Measurements from ENCODE around the gene ZNF771.

The ZNF771 gene

DNA sequence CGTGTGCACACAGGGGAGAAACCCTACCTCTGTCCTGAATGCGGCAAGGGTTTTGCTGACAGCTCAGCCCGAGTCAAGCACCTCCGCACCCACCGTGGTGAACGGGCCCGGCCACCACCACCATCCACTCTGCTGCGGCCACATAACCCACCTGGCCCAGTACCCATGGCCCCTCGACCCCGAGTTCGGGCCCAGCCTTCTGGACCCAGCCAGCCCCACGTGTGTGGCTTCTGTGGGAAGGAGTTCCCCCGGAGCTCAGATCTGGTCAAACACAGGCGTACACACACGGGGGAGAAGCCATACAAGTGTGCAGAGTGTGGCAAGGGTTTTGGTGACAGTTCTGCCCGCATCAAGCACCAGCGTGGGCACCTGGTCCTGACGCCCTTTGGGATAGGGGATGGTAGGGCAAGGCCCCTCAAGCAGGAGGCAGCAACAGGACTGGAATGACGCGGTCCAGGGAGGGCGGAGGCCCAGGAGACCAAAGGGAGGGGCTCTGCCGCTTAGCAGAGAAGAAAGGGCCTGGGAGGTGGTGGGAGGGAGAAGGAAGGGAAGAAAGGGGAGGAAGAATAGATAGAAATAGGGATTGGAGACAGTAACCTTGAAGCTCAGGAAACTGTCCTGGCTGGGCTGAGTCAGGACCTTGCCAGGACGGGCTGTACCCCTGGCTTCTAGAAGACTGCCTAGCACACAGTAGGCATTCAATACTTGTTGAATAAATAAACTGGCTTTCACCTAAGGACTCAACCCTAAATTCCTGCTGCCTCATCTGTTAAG is 8.6 kb upstream of the ZNF771 start:
- no peak for DNase-seq (ENCODE audit: low read depth in 2 of 2)

DNA sequence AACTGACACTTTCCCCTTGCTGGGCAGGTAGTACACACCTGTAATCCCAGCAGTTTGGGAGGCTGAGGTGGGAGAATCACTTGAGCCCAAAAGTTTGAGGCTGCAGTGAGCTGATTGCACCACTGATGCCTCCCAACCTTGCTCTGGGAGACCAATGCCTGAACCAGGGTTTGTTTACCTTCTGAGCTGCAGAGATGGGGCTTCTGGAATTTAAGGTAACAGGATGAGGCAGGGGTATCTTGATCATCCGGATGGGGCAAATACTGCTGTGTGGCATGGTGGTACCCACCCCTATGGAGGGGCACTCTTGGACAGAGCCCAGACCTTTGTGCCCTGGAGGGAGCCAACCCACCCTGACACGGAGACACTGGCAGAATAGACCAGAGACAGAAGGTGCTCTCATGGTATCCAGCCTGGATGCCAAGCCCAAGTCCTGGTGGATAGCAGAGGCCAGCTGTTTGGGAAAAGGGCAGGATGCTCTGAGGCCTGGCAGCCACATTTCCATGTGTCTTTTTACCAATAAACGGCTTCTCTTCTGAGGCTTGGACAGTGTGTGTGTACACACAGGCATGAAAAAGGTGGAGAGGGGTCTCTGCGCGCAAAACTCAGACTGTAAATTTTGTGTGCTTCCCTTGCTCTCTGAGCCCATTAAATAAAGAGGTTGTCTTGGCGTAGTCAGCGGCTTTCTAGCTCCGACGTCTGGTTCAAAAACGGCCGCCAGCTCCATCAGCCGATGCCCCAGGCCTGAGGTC is 7.8 kb upstream of the ZNF771 start:
- no peak for DNase-seq (ENCODE audit: low read depth in 2 of 2)

DNA sequence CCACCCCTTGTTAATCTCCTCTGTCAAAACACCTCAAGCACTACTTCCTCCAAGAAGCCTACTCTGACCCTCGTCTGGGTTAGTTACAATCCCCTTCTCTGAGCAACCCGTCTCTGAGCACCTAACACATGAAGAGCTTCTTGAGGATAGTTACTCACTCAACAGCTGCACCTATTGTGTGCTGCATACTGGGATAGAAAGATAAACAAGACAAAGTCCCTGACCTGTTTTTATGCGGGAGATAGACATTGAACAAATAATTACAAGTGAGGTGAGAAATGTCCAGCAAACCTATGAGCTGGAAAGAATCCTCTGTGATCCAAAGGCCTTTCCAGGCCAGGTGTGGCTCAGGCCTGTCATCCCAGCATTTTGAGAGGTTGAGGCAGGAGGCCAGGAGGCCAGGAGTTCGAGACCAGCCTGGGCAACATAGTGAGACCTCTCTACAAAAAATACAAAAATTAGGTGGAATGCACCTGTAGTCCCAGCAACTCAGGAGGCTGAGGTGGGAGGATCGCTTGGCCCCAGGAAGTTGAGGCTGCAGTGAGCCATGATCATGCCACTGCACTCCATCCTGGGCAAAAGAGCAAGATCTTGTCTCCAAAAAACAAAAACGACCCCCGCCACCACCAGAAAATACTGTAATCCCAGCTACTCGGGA is 5.5 kb upstream of the ZNF771 start:
- DNase-seq (ENCODE audit: low read depth in 2 of 2): no peak

DNA sequence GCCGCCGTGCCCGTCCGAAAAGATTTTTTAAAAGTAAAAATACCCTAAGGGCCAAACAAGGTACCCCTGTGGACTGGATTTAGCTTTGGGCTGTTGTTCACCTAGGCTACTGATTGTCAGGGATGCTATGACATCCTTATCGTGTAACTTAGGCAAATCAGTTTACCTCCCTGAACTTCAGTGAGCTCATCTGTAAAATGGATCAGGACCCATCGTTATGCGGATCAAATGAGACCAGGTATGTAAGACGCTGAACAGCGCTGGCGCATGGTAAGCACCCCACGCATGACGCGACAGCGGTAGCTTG is 658 bp upstream of the ZNF771 start:
- DNase-seq (ENCODE audit: low read depth in 2 of 2): no peak

DNA sequence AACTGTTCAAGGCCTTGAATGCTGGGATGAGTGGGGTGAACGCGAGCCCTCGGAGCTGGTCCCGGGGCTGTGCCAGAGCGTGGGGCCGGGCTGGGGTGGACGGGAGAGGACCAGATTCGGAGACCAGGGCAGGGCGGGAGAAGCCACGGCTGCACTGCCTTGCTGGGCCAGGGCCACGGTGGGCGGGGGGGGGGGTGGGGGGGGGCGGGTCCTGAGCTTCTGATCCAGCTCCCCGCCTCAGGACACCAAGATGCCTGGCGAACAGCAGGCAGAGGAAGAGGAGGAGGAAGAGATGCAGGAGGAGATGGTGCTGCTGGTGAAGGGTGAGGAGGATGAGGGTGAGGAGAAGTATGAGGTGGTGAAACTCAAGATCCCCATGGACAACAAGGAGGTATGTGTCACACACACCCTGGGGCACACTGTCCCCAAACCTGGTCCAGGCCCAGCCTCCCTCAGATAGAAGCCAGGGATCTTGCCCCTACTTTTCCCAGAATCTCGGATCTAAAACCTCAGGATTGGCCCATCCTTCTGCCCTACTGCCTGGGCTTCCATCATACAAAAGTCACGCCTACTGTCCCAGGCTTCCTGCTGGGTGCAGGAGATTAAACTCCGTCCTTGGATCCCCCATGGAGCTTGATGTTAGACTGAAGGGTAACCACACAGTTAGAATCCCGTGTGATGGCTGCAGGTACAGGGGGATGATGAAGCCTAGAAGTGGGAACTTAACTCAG is 563 bp downstream of the ZNF771 start:
- no peak for DNase-seq (ENCODE audit: low read depth in 2 of 2)

DNA sequence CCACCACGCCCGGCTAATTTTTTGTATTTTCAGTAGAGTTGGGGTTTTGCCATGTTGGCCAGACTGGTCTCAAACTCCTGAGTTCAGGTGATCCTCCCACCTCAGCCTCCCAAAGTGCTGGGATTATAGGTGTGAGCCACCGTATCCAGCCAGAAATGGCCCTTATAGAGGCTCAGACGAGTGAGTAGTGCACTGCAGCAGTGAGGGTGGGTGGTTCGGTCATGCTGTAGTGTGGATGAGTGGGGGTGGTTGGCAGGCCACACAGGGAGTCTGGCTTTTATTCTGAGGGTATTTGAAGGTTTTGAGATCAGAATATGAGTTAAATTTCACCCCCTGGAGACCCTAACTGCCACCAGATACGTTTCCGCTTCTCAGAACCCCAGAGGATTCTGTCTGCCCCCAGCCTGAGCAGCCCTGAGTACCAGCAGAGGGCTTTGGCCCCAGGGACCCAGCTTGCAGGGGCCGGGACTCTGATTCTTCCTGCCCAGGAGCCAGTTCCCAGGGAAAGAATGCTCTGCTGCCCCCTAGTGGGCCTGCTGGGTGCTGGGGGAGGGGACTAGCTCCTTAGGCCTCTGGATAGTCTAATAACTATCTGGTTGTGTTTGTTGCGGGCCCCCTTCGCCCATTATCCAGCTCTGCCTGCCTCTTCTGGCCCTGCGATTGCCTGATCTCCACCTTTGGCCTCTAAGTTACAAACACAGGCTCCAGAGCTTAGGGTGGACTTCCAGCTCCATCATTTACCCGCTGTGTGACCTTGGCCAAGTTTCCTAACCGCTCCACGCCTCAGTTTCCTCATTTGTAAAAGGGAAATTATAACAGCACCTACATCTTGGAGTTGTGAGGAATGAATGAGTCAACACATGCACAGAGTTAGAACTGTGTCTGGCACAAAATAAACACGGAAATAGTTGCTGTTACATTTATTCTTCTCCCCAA is 2.0 kb downstream of the ZNF771 start:
- DNase-seq (ENCODE audit: low read depth in 2 of 2): peak; percentile 85 to 90

DNA sequence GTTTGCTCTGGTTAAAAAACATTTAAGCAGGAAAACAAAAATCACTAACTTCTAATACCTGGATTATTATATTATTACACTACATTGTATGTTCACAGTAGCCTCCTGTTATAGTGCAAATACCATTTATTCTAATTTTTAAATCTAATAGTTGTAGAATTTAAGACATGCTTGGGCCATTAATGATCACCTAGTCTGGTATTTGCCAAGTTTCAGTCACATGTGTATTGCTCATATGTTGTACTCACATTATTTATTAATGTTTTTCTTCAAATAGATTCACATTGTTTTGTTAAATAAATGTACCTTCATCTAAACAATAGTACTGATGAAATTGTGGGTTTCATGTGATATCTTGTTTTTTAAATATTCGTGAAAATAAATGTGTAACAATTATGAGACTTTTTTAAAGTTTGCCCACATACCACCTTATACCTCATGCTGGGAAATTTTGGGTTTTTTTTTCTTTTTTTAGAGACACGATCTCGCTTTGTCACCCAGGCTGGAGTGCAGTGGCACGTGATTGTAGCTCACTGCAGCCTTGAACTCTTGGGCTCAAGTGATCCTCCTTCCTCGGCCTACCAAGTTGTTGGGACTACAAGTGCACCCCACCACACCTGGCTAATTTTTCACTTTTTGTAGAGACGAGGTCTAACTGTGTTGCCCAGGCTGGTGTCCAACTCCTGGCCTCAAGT is 5.9 kb downstream of the ZNF771 start:
- DNase-seq (ENCODE audit: low read depth in 2 of 2): no peak

DNA sequence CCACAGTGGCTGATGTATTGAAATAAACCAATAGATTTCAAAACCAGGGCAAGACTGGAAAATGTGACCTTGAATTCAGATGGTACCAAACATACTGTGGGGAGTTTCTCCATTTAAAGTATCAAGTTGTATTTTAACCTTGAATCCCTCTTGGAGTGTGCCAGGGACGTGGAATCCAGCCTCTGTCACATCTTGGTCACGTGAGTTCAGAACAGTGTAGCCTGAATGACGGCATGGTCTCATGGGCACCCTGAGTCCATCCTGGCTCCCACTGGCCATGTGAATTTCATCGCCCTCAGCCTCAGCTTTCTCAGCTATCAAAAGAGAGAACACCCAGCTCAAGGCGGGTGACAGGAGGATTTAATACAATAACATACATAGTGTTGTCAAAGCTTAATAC is 6.8 kb downstream of the ZNF771 start:
- no peak for DNase-seq (ENCODE audit: low read depth in 2 of 2)

DNA sequence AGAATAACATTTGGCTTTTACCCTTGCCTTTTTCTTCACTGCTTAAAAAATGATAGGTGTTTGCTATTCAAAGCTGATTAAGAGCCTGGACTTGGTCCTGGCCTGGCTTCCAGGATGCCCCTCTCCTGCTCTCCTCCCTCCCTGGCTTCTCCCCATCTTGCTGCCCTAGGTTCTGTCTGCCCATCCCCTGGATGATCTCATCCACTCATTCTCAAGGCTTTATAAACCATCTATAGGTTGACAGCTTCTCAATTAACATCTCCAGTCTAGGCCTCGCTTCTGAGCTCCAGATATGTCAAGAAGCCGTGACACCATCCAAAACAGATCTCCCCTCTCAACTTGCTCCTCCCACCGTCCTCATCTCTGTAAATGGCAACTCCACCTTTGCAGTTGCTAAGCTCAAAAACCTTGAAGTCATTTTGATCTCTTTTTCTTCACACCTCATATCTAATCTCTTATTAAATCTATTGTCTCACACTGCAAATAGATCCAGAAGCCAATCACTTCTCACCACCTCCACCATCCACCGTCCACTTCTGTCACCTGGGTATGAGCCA is 8.7 kb downstream of the ZNF771 start:
- no peak for DNase-seq (ENCODE audit: low read depth in 2 of 2)

DNA sequence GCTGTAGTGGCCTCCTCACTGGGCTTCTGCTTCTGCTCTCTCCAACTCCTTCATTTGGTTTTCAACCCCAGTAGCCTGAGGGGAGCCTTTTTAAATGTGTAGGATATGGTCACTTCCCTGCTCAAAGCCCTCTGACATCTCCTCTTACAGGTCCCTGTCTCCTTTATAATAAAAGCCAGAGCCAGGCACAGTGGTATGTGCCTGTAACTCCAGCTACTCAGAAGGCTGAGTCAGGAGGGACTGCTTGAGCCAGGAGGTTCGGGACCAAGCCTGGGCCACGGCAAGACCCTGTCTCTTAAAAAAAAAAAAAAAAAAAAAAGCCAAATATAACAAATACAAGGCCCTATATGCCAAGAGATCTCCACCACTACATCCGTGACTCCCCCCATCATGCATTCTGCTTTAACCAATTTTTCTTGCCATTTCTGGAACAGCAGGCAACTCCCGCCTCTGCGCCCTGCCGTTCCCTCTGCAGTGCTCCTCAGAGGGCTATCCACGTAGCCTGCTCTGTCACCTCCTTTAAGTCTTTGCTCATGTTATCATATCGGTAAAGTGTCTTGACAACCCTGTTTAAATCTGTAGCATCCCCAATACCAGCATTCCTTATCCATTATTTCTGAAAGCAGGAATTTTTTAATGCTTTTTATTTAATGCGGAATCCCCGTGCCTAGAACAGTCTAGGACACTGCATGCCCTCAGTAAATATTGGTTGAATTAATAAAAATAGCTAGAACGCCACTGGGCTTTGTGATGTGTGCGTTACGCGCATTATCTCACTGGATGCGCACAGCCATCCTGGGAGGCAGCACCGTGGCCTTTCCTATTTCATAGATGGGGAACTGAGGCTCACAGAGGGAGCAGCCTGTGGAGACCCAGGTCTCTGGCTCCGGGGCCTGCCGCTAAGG is 9.5 kb downstream of the ZNF771 start:
- no peak for DNase-seq (ENCODE audit: low read depth in 2 of 2)

DNA sequence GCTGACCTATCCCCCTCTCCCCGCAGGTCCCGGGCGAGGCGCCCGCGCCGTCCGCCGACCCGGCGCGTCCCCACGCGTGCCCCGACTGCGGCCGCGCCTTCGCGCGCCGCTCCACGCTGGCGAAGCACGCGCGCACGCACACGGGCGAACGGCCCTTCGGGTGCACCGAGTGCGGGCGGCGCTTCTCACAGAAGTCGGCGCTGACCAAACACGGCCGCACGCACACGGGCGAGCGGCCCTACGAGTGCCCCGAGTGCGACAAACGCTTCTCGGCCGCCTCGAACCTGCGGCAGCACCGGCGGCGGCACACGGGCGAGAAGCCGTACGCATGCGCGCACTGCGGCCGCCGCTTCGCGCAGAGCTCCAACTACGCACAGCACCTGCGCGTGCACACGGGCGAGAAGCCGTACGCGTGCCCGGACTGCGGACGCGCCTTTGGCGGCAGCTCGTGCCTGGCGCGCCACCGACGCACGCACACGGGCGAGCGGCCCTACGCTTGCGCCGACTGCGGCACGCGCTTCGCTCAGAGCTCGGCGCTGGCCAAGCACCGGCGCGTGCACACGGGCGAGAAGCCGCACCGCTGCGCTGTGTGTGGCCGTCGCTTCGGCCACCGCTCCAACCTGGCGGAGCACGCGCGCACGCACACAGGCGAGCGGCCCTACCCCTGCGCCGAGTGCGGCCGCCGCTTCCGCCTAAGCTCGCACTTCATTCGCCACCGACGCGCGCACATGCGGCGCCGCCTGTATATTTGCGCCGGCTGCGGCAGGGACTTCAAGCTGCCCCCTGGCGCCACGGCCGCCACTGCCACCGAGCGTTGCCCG is 10.3 kb downstream of the ZNF771 start:
- peak; percentile 79 to 86 for DNase-seq (ENCODE audit: low read depth in 2 of 2)

DNA sequence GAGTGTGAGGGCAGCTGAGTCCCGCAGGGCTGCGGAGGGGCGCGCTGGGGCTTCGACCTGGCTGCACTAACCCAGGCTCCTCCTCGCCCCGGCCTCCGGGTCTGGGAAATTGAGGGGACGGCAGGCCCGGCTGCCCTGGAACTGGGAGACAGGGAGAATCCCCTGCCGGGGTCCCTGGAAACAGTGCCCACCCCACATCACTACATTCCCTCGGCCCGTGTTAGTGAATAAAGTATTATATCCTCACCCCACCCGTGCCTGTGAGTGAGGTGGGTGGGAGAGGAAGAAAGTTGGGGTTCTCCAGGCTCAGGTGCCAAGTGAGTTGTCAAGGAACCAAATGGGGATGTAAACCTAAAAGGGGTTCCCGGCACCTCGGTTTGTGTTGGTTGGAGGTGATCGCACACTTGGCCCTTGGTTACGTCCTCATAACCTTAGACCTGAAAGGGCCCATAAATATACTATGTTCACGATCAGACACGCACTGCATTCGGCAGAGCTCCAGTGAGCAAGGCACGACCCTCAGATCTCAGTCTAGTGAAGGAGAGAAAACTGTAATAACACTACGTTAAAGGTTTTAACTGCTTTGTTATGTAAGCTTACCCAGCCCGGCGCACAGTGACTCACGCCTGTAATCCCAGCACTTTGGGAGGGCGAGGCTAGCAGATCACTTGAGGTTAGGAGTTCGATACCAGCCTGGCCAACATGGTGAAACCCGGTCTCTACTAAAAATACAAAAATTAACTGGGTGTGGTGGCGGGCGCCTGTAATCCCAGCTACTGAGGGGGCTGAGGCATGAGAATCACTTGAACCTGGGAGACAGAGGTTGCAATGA is 11.2 kb downstream of the ZNF771 start:
- DNase-seq (ENCODE audit: low read depth in 2 of 2): no peak

DNA sequence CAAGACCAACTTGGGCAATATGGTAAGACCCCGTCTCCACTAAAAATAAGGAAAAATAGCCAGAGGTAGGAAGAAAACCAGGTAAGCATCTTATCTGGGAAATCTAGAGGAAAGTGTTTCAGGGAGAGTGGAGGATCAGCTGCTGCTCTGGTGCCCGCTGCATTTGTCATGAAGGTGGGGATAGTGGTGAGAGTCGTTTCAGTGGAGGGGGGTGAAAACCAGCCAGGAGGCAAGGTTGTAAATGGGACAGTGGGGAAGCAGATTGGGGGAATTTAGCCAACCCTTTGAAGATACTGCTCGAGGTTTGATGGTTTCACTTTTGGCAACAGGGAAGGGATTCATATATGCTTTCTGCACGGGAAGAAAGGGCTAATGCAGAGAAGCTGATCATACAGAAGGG is 13.6 kb downstream of the ZNF771 start:
- DNase-seq (ENCODE audit: low read depth in 2 of 2): no peak

DNA sequence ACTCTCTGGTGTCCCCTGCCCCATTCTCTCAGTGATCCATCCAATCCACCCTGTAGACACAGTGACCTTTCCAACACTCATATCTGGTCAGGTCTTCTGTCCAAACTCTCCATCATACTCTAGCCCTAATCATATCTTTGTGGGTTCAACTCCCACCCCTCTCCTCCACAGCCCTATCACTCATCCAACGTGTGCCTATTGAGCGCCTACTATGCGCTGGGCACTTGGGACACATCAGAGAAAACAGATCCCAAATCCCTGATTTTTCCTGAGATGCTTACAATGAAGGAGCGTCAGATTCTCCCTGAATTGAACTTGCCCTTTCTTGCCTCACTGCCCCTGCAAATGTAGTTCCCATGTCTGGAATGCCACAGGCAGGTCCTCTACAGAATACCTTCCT is 20.6 kb downstream of the ZNF771 start:
- no peak for DNase-seq (ENCODE audit: low read depth in 2 of 2)

DNA sequence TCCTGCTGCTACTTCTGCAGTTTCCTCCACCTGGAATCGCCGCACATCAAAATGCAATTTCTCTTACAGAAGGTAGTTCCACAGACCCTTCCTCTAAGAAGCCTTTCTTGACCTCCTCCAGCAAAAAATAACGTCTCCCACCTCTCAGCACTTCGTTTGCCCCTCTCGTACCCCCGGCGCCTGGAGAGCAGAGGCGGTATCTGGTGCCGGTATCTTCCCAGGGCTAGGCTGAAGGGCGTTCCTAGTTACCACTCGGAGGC is 21.9 kb downstream of the ZNF771 start:
- DNase-seq (ENCODE audit: low read depth in 2 of 2): no peak

DNA sequence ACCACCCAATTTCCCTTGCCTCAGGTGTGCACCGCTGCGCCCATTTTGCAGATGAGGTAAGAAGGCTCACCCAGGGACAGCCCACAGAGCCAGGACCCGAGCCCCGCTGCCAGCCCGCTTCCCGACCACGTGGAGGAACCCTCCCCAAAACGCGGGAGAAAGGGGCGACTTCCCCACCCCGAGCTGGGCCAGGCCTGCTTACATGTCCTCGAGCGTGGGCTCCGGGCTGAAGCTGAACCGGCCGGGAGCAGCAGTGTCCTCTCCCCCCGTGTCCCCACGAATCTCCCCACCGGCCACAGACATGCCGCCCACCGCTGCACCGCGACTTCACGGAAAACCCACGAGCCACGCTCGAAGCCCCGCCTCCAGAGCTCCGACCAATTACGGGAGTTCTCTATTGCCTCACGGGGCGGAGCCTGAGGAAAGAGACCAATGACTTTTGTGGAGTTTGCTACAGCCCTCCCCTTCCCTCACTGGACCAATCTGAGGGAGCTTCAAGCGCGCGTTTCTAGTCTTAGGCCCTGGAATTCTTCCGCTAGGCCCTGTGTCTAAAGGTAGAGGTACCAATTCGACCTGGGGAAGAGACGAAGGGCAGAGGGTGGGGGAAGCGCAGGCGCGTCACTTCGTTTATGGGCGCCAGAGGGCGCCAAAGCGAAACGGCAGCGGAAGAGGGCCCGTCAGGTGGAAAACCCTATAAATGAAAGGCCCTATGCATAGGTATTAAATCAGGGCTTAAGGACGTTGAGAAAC is 22.4 kb downstream of the ZNF771 start, which contains the start of gene DCTPP1:
Gene DCTPP1 (minus strand): TSS at position 353 of the 750 bp plus-strand sequence. CDS start 50 bp downstream, at position 303.
- DNase-seq (ENCODE audit: low read depth in 2 of 2): peak; percentile 96 to 97

DNA sequence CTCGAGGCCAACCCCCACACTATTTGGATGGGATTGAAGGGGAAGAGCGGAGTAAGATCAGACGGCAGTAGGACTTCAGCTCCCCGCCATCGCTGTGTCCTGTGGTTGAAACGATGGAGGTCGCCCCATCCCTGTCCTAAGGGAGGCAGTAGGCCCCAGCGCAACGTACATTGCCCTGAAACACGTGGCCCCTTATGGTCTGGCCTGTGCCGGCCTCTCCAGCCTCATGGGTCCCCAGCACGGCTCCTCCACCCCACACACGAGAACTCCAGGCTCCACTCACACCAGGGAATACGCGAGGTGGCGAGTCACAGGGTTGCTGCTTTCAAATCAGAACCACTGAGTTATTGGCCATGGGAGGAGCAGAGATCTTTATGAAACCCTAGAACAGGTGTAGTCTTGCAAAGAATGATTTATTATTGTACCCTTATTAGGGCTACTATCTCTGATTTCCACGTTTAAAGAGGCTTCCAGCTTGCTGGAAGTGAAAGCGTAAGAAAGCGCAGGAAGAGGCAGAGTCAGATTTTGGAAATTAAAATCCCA is 23.1 kb downstream of the ZNF771 start:
- DNase-seq (ENCODE audit: low read depth in 2 of 2): no peak

All from stimulated activated CD4-positive, alpha-beta T cell treated with anti-CD3 and anti-CD28 coated beads, Interleukin-15, amount 100 ng/mL, for 48 hours (primary cell).